Medulla oblongata (tissue), 1 donor: ENCODE data around the gene AUTS2.

Experiments used
- DNase-seq: peaks from one replicate; pipeline ENCODE4 v3.0.0-alpha.2; 2015; ENCODE audit errors: extremely low spot score

Gene AUTS2

GRCh38 chr7:70539617-70540016 is 941.3 kb downstream of the AUTS2 start:
- no peak for DNase-seq

- DNase-seq = no peak
Observed at GRCh38 chr7:70540641-70541040, 942.4 kb downstream of the AUTS2 start.

DNA sequence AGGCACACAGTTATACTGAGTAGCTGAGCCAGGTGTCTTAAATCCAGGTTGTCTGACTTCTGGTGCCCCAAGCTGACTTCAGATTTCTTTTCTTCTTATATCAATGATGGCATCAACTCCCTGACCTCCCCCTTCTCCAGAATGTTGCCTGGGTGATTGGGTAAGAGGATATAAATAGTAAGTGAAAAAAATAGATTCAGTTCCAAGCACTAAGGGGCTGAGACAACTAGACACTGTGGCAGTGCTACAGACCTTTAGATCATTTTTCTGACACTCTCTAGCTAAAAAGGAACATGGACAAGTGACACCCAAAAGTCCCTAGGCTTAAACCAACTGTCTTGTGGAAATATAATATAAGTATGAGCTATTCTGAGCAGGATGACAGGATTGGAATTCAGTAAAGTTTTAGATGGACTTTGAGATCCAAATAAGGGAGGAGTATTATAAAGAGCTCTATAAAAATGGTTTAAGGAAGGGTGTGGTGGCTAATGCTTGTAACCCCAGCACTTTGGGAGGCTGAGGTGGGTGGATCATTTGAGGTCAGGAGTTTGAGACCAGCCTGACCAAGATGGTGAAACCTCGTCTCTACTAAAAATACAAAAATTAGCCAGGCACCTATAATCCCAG is 944.6 kb downstream of the AUTS2 start:
- DNase-seq = no peak

- DNase-seq = no peak
Observed at GRCh38 chr7:70544016-70544415, 945.7 kb downstream of the AUTS2 start.

DNA sequence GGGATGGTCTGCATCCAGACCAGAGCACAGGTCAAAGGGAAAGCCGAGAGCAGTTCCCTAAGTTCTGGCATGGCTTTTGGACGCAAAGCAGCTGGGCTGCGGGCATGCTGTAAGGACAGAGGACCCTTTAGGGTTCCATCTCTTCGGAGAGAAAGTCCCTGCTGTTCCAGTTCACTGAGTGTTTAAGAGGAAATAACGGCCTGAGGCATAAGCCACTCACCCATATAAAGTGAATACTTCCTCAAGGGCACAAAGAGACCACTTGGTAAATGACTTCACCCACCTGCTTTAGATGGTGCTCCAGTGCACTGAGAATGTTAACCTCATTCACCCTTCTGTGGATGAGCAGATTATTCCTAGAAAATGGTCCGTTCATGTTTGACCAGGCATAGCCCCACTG is 946.9 kb downstream of the AUTS2 start:
- DNase-seq = no peak

- no peak for DNase-seq
Observed at GRCh38 chr7:70552141-70552540, 953.9 kb downstream of the AUTS2 start.

DNA sequence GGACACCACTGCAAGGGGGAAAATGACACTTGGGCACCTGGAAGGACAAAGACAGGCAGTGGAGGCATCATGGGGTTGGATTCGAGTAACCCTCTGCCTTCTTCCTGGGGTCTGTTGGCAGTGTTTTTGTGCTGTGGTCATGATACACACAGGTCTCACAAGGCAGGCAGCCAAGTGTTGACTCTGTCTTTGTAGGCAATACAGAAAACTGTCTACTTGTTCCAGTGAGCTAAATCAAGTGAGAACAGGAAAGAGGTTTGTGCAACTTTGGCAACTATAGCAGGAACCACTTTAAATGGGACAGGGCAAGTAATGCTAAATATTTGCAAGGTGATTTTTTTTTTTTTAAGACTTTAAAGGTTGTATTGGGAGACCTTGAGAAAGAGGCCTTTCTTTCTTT is 955.1 kb downstream of the AUTS2 start:
- DNase-seq = peak; percentile 81

DNA sequence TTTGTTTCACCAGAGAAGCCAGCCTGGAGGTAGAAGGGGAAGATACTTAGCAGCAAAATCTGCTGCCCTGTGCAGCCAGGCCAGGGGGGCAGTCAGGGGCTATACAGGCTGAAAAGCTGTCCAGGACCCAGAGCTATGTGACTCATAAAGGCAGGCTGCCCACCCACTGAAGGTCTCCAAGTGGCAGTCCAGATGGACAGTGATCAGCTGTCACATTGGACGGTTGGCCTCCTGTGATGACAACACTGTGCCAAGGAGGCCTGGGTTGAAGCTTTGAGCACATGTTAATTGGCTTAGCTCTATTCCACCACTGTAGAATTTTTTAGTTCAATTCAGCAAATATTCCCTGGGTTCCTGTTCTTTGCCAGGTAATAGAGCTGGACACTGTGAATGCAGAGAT is 956.4 kb downstream of the AUTS2 start:
- no peak for DNase-seq

- DNase-seq = no peak
Observed at GRCh38 chr7:70556761-70557160, 958.5 kb downstream of the AUTS2 start.

DNA sequence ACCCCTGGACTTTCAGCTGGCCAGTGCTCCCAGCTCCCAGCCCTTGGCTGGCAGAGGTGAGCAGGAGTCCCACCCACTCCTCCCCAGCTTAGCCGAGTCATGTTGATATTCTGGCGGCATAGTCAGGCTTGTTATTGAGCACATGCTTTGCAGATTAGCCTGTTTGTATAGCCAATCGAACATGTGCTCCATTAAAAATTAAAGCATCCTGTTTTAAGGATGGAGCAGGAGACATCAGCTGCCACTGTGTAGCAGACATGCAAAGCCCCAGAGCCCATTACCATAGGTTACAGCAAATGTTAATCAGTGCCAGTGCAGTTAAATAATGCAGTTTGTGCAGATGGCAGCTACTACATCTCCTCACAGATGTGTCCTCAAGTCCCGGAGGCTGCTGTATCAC is 959.1 kb downstream of the AUTS2 start:
- no peak for DNase-seq

DNA sequence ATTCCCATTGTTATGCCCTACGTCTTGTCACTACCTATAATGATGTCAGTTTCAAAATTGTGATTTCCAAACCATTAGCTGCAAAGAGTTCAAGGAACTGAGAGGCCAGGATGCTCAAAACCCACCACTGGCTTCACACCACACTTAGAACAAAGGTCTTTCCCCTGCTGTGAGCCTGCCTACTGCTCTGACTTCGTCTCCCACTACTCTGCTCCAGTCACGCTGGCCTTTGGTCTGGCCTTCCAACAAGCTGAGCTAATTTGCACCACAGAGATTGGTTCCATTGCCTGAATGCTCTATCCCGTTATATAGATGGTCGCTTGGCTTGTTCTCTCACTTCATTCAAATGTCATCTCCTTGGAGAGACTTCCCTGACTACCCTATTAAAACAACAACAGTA is 961.5 kb downstream of the AUTS2 start:
- no peak for DNase-seq

GRCh38 chr7:70563960-70564359 is 965.7 kb downstream of the AUTS2 start:
- no peak for DNase-seq

DNA sequence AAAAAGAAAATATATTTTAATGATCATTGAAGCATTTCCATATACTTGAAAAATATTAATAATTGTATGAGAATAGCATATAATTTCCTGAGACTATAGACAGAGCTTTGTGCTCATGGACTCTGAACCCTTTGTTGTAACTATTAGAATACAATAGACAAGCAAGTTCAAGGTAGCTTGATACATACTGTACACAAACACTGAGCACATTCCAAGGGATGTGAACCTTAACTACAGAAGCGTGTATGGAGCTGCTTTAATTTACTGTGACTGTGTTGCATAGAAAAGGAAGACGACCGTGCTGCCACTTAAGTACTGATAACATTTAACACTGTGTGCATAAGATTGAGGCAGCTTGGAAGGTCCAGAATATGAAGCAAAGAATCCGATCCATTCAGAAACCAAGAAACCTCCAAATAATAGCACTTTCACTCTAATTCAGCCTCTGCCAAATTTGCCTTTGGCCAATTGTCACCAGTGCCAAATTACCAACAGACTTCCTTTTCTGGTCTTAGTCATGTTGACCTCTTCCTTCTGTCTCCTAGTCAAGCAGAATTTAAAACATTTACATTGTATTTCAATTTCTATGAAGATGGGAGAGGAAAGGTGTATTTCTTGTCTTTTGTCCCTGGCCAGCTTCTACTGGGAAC is 967.6 kb downstream of the AUTS2 start:
- DNase-seq = peak; percentile 36

GRCh38 chr7:70566671-70567070 is 968.4 kb downstream of the AUTS2 start:
- no peak for DNase-seq

DNA sequence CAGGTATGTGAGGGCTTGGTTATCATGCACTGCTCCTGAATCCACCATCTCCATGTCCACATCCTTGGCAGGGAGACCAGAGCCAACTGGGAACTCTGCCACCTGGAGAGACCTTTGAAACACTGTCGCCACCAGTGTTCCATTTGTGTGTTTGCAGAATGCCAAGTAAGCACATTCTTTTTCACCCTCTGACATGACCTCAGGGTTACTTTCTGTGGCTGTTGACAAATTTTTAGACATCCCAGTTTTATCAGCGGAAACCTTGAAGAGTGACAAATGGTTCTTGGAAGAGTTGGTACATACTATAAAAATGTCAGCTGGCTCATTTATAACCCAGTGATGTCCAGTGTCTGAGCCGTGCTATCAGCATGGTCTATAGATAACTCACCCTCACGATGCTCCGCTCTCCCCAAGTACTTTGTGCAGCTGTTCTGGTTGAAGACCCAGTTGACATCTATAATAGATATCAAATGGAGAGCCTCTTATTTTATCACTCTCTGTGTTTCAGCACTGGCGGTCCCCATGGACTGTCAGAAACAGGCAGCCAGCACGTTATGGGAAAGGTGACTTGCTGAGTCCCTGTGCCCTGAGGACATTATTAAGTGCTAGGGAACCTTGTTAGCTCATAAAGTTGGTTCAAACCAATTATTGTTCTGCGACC is 970.5 kb downstream of the AUTS2 start:
- no peak for DNase-seq

- DNase-seq = no peak
Observed at GRCh38 chr7:70569335-70569819, 971.1 kb downstream of the AUTS2 start.

- DNase-seq = no peak
Observed at GRCh38 chr7:70570029-70570428, 971.8 kb downstream of the AUTS2 start.

DNA sequence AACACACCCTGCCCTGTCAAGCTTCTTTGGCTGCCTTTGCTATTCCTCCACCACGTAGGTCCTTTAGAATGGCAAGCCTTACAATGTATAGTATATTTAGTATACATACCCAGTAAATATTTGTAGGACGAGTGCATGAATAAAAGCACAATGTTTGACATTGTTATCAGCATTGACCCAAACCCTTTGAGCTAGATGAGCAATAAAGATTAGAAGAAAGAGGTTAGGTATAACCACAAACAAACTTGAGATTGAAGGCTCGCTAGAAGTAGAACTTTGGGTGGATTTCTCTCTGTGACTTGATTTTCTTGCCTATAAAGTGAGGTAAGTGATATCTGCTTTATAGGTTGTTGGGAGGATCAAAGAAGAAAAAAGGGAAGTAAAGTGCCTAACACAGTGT is 972.7 kb downstream of the AUTS2 start:
- no peak for DNase-seq

DNA sequence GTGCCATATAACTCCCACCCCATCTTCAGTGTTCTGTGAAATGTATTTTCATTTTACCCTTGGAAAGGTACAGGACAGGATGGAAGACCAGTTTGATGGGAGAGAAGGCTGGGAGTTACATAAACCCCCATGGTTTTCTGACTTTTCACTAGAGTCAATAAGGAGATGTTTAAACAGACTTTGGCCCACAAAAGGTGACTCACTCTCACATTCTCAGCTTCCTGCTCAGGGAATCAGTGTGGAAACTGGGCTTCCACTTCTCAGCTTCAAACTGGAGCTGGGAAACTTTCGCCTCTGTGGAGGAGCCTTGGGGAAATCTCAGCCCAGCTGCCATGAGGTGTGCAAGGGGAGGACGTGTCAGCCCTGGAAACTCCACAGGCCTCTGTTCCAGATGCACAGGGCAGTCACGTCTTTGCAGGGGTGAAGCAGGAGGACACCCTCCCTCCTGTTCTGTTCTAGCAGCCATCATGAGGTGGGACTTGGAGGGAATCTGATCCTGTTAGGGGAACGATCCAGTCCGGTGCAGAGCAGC is 973.2 kb downstream of the AUTS2 start:
- no peak for DNase-seq

DNA sequence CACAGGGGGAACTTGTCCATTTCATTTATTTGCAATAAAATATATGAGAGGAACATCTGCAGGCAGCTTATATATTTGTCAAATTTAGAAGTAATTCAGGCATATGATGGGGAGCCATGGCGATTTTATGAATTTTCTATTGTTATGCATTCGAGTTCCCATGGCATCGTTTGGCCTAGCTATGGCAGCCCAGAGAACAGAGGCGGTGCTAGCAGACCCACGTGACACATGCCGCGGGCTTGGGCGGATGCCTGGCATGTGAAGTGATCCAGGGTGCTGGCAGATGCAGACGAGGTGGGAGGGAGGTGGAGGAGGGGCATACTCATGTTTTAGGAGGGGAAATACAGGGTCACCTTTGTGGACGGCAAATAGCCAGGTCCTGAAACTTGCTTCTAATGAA is 973.7 kb downstream of the AUTS2 start:
- peak; percentile 33 for DNase-seq

DNA sequence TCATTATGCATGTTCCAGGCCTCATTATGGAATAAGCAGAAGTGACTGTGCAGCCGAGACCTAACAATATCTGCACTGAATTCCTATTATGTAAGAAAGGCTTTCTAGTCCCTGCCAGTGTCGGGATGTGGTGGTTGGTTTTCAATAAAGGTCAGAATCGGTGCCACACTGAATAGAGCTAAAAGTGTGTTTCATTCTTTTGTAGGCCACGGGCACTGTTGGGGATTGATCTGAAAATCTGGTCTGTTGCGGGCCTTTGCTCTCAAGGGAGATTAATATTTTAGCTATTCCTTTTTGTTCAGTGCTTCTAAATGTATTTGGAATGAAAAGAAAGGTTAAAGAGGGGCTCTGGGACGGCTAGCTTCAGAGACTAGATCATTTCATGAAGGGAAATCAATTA is 974.3 kb downstream of the AUTS2 start:
- DNase-seq = no peak

DNA sequence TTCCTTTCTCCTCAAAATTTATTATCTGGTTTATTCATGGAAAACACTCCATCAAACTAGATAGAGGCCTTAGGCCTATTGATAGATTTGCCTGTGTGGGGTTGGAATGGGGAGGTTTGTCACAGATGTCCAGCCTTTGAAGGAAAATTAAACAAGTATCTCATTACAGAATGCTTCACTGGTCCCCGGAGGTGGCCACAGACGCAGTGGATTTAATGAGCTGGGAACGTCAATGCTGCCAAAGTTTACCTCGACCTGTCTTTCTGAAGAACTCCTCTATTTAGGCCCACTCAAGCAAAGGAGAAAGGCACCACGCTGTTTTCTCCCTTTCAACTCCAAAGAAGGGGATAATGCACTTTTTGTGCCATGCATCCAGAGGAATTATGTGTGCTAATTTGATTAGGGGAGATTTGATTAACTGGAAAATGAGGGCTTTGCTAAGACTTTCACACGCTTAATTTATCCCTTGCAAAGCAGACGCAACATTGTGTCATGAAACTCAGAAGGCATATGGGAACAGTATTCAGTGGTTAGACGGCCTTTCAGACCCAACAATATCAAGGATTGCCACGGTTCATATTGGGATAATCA is 974.9 kb downstream of the AUTS2 start:
- DNase-seq = no peak

GRCh38 chr7:70573696-70574095 is 975.4 kb downstream of the AUTS2 start:
- no peak for DNase-seq
